OCI-LY7 (cell line): ENCODE results near the gene PKIB.

Experiments used
- EZH2phosphoT487 ChIP-seq: fragments of 200-600 bp; sonication (generic); IDR thresholded peaks from 2 replicates; pipeline ENCODE4 v1.6.1; 2018; ENCODE audit warnings: low read depth, borderline replicate concordance, mild to moderate bottlenecking, mixed run types, antibody characterized with exemption, low read length, moderate library complexity, mixed read lengths
- TF ChIP-seq, protein P1 (sequence below): fragments of 200-600 bp; sonication (generic); conservative IDR thresholded peaks from 2 replicates; pipeline ENCODE4 v1.5.1; 2014; ENCODE audit warnings: mild to moderate bottlenecking, antibody characterized with exemption, low read length, moderate library complexity, mixed read lengths

DNA sequence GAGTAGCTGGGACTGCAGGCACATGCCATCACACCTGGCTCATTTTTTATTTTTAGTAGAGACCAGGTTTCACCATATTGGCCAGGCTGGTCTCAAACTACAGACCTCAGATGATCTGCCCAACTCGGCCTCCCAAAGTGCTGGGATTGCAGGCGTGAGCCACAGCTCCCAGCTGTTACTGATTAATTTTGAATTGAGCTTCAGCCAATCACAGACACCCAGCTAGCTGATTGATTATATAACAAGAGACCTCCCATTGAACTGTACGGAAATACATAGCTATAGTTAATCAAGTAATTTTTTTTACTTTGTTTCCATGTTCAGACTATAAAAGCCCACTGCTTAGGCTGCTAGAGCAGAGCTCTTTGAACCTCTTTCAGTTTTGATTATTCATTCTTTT is 31.6 kb downstream of the PKIB start:
- TF ChIP-seq, protein P1, sequence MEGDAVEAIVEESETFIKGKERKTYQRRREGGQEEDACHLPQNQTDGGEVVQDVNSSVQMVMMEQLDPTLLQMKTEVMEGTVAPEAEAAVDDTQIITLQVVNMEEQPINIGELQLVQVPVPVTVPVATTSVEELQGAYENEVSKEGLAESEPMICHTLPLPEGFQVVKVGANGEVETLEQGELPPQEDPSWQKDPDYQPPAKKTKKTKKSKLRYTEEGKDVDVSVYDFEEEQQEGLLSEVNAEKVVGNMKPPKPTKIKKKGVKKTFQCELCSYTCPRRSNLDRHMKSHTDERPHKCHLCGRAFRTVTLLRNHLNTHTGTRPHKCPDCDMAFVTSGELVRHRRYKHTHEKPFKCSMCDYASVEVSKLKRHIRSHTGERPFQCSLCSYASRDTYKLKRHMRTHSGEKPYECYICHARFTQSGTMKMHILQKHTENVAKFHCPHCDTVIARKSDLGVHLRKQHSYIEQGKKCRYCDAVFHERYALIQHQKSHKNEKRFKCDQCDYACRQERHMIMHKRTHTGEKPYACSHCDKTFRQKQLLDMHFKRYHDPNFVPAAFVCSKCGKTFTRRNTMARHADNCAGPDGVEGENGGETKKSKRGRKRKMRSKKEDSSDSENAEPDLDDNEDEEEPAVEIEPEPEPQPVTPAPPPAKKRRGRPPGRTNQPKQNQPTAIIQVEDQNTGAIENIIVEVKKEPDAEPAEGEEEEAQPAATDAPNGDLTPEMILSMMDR, result no peak
- no peak for TF ChIP-seq EZH2phosphoT487
